HFFc6 (cell line): ENCODE data around the gene MAB21L4. TPM values are rescaled to one million over a fixed set of nuclear protein-coding genes. Genes with fewer than 3 reads are reported as not detected.
A peak's percentile ranks its signal among the peaks of the same experiment; 100 is the strongest.

Experiments
- DNase-seq: peaks from one replicate; pipeline ENCODE4 v3.0.0-alpha.2; 2018
- H3K27ac Mint-ChIP-seq: 2 replicates; pipeline ENCODE4 v1.8.0; 2020; ENCODE audit warnings: mild to moderate bottlenecking, mixed read lengths
- H3K27me3 Mint-ChIP-seq: 2 replicates; pipeline ENCODE4 v1.8.0; 2021; ENCODE audit warnings: mild to moderate bottlenecking, moderate library complexity, mixed read lengths; ENCODE audit not compliant: insufficient read depth
- H3K36me3 Mint-ChIP-seq: 2 replicates; pipeline ENCODE4 v1.8.0; 2021; ENCODE audit warnings: low read depth, mixed read lengths
- H3K4me1 Mint-ChIP-seq: 2 replicates; pipeline ENCODE4 v1.8.0; 2020; ENCODE audit warnings: low read depth, mixed read lengths
- H3K4me3 Mint-ChIP-seq: 2 replicates; pipeline ENCODE4 v1.8.0; 2020; ENCODE audit warnings: mild to moderate bottlenecking, moderate library complexity, mixed read lengths
- H3K9me3 Mint-ChIP-seq: 2 replicates; pipeline ENCODE4 v1.8.0; 2020; ENCODE audit warnings: mild to moderate bottlenecking, mixed read lengths
- CTCF ChIP-seq: fragments of 200-600 bp; sonication (generic); IDR thresholded peaks from 2 replicates; pipeline ENCODE4 v1.5.0; 2021; ENCODE audit warnings: antibody characterized with exemption, mild to moderate bottlenecking
- total RNA-seq, 6 experiments: library from RNA; stranded (reverse); fragmentation: NEBNext Ultra II Directional; extraction: Animal tissue kit (Norgen Biotek cat#: 25700); gene quantifications; 2 replicates in 1 of 6; 3 replicates in 5 of 6; pipeline ENCODE4 v1.2.3, GENCODE V29; 2021

The MAB21L4 gene
- total RNA-seq, 6 experiments from 2014 or later, result not detected

GRCh38 chr2:240925568-240926515, 29.9 kb upstream of the MAB21L4 start:
- no peak for TF ChIP-seq CTCF
- Mint-ChIP-seq H3K27me3 (peaks cover 4% of the 10 kb centered on the region), H3K4me1 (peaks cover 10% of the 10 kb centered on the region), H3K4me3 (no peak overlapping the region), H3K9me3 (peaks cover 7% of the 10 kb centered on the region; the same call in 1 of the 2 replicates), H3K27ac (no peak overlapping the region), H3K36me3 (no peaks in the 10 kb centered on the region)
- no peak for DNase-seq

- H3K9me3 Mint-ChIP-seq, result peaks cover 7% of the 10 kb centered on the region; the same call in 1 of the 2 replicates
- H3K4me3 Mint-ChIP-seq, result no peak overlapping the region
- DNase-seq, result no peak
- no peak for TF ChIP-seq CTCF
- no peak overlapping the region for H3K27ac Mint-ChIP-seq
- peaks cover 4% of the 10 kb centered on the region for H3K27me3 Mint-ChIP-seq
- peaks cover 16% of the 10 kb centered on the region for H3K4me1 Mint-ChIP-seq
- no peaks in the 10 kb centered on the region for H3K36me3 Mint-ChIP-seq
Measured at GRCh38 chr2:240925191-240925567, 29.2 kb upstream of the MAB21L4 start.

GRCh38 chr2:240922982-240923537, 27.1 kb upstream of the MAB21L4 start:
- no peak for TF ChIP-seq CTCF
- H3K27me3 Mint-ChIP-seq, result peaks cover 2% of the 10 kb centered on the region
- peaks cover 4% of the 10 kb centered on the region; the same call in 1 of the 2 replicates for H3K9me3 Mint-ChIP-seq
- no peak for DNase-seq
- no peak overlapping the region for H3K4me3 Mint-ChIP-seq
- peaks cover 18% of the 10 kb centered on the region for H3K4me1 Mint-ChIP-seq
- no peaks in the 10 kb centered on the region for H3K36me3 Mint-ChIP-seq
- no peak overlapping the region for H3K27ac Mint-ChIP-seq

GRCh38 chr2:240922245-240922981, 26.5 kb upstream of the MAB21L4 start:
- Mint-ChIP-seq H3K27me3 (peaks cover 2% of the 10 kb centered on the region), H3K4me1 (peaks cover 18% of the 10 kb centered on the region), H3K9me3 (no peaks in the 10 kb centered on the region), H3K4me3 (no peak overlapping the region), H3K36me3 (no peaks in the 10 kb centered on the region), H3K27ac (peak overlapping the region; percentile 99)
- TF ChIP-seq CTCF, result no peak
- DNase-seq, result no peak

- no peaks in the 10 kb centered on the region for H3K36me3 Mint-ChIP-seq
- H3K9me3 Mint-ChIP-seq, result no peaks in the 10 kb centered on the region
- H3K4me1 Mint-ChIP-seq, result peaks cover 18% of the 10 kb centered on the region
Measured at GRCh38 chr2:240921995-240922244, 26.0 kb upstream of the MAB21L4 start.

More at GRCh38 chr2:240921995-240922244, 26.0 kb upstream of the MAB21L4 start:
- TF ChIP-seq CTCF, result no peak; the same call in 1 of the 2 replicates
- H3K27ac Mint-ChIP-seq, result peak overlapping the region; percentile 99
- DNase-seq, result no peak
- peaks cover 2% of the 10 kb centered on the region for H3K27me3 Mint-ChIP-seq
- no peak overlapping the region for H3K4me3 Mint-ChIP-seq
